BE2C (cell line): ENCODE data around the gene SLIT2.

ENCODE experiments used
- DNase-seq: peaks from one replicate; pipeline ENCODE4 v3.0.0-alpha.2; 2020
- H3K27me3 ChIP-seq: fragments of 250-450 bp; sonication (Bioruptor Pico); 2 replicates; pipeline ENCODE4 v1.5.1; 2020; ENCODE audit warnings: mild to moderate bottlenecking
- H3K36me3 ChIP-seq: fragments of 250-450 bp; sonication (Bioruptor Pico); 2 replicates; pipeline ENCODE4 v1.5.1; 2020; ENCODE audit warnings: mild to moderate bottlenecking
- H3K4me1 ChIP-seq: fragments of 250-450 bp; sonication (Bioruptor Pico); 2 replicates; pipeline ENCODE4 v1.5.1; 2020
- H3K4me3 ChIP-seq: 2 replicates; pipeline ENCODE4 v1.5.1; 2011; ENCODE audit warnings: low read depth, low read length
- H3K9me3 ChIP-seq: fragments of 250-450 bp; sonication (Bioruptor Pico); 2 replicates; pipeline ENCODE4 v1.5.1; 2020
- CTCF ChIP-seq: IDR thresholded peaks from 2 replicates; pipeline ENCODE4 v1.5.1; 2012; ENCODE audit warnings: mild to moderate bottlenecking, low read depth, low read length

Gene SLIT2

DNA sequence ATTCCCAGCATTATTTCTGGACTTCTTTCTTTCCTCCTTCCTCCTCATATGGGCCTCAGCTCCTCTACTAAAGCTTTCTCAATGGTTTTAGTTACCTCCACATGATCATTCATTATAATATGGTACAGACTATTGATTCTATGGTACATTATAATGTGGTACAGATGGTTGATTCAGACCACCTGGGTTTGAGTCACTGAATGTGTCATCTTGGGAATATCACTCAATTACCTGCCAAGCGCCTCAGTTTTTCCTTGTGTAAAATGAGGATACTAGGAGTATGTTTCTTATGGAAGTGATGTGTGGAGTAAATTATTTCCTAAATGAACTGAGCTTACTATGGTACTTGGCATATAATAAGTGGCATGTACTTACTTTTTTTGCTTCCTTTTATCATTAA lies 27.7 kb downstream of the SLIT2 start:
- no peak overlapping the region for H3K4me3 ChIP-seq
- DNase-seq = no peak
- peaks cover 5% of the 10 kb centered on the region for H3K27me3 ChIP-seq
- no peaks in the 10 kb centered on the region for H3K9me3 ChIP-seq
- no peak for TF ChIP-seq CTCF
- H3K4me1 ChIP-seq = no peaks in the 10 kb centered on the region
- H3K36me3 ChIP-seq = no peaks in the 10 kb centered on the region

DNA sequence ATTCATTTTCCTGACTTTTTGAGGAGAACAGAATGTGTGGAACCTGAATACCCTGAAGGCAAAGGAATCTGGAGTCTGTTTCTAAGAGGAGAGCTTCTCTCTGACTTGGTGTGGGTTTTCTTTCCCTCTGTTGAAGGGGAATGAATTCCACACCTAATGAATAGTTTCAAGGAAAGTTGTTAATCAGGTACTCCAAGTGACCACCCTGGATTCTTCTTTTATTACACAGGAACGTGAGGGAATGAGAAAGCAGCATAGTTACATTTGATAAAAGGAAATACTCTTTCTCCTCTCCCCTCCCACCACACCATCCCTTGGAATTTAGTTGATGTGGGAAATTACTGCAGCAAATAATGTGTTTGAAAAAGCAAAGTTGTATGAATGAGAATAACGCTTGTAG lies 29.7 kb downstream of the SLIT2 start:
- DNase-seq = no peak
- no peak for TF ChIP-seq CTCF

GRCh38 chr4:20283039-20283438 lies 31.3 kb downstream of the SLIT2 start:
- Histone ChIP-seq H3K27me3 (no peaks in the 10 kb centered on the region; the same call in 1 of the 2 replicates), H3K4me3 (no peak overlapping the region), H3K4me1 (no peaks in the 10 kb centered on the region), H3K36me3 (no peaks in the 10 kb centered on the region), H3K9me3 (no peaks in the 10 kb centered on the region)
- DNase-seq = no peak
- TF ChIP-seq CTCF = no peak

More for the DNA sequence above, 29.7 kb downstream of the SLIT2 start:
- Histone ChIP-seq H3K4me3 (no peak overlapping the region), H3K27me3 (peaks cover 4% of the 10 kb centered on the region), H3K4me1 (no peaks in the 10 kb centered on the region), H3K9me3 (no peaks in the 10 kb centered on the region), H3K36me3 (no peaks in the 10 kb centered on the region)

DNA sequence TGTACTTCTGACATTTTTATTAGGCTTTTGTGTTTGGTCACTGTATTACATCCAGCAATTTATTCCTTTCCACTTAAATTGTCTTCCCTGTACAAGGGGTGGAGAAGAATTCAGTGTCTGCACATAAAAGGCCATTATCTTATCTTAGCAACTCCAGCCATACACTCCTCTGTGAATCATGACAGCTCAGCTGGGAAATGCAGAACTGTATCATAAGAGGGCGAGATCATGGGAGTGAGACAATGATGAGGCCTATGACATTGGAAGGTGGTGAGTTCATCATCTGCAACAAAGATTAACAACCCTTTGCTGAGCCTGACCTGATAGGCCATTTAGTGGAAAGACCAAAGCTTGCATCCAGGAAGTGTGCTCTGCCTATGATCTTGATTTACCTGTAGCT lies 33.3 kb downstream of the SLIT2 start:
- Histone ChIP-seq H3K36me3 (no peaks in the 10 kb centered on the region), H3K27me3 (no peaks in the 10 kb centered on the region; the same call in 1 of the 2 replicates), H3K4me3 (no peak overlapping the region), H3K4me1 (no peaks in the 10 kb centered on the region), H3K9me3 (no peaks in the 10 kb centered on the region)
- no peak for TF ChIP-seq CTCF
- DNase-seq = no peak

GRCh38 chr4:20287246-20287645 lies 35.5 kb downstream of the SLIT2 start:
- Histone ChIP-seq H3K4me3 (no peak overlapping the region), H3K9me3 (no peaks in the 10 kb centered on the region), H3K27me3 (peaks cover 2% of the 10 kb centered on the region; the same call in 1 of the 2 replicates), H3K36me3 (no peaks in the 10 kb centered on the region), H3K4me1 (no peaks in the 10 kb centered on the region)
- no peak for DNase-seq
- no peak for TF ChIP-seq CTCF

DNA sequence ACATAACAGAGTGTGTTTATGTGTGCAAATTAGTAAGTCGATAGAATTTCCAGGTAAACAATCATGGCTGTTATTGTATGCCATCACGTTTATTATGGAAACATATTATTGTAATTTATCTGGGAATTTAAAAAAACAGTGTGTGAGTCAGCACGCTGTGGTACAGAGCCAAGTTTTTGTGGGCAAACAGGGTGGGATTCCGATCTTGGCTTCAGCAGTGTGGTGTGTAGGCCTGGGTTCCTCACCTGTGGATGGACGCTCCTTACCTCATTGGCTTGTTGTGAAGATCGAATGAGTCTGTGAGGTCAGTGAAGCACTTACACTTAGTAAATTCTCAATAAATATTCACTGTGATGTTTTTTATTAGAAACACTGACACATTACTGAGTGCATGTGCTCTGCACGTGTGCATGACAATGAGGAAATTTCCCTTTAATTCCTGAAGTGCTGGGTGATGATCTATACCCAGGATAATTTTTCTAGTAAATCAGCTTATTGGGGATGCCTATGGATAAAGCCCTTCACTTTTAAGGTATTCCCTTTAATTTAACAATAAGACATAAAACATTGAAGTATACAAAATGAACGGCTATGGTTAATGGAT lies 36.4 kb downstream of the SLIT2 start:
- Histone ChIP-seq H3K27me3 (peaks cover 2% of the 10 kb centered on the region; the same call in 1 of the 2 replicates), H3K9me3 (no peaks in the 10 kb centered on the region), H3K4me3 (no peak overlapping the region), H3K4me1 (no peaks in the 10 kb centered on the region), H3K36me3 (no peaks in the 10 kb centered on the region)
- TF ChIP-seq CTCF = no peak
- no peak for DNase-seq
